GM18508 (cell line): ENCODE data around the gene ZBTB12.

ENCODE experiments used
- ATAC-seq: cut with Tn5 transposase; IDR thresholded peaks from one replicate; pipeline ENCODE4 v1.9.1; 2021; ENCODE audit warnings: moderate number of reproducible peaks; ENCODE audit not compliant: insufficient read depth, unreplicated experiment

The ZBTB12 gene

GRCh38 chr6:31898383-31899011, 3.4 kb downstream of the ZBTB12 start:
- no peak for ATAC-seq

GRCh38 chr6:31897612-31898382, 4.1 kb downstream of the ZBTB12 start, which contains the start of gene EHMT2:
Gene EHMT2 (minus strand): TSS chr6:31897698. CDS start chr6:31897677, 21 bp downstream.
- ATAC-seq, result no peak

DNA sequence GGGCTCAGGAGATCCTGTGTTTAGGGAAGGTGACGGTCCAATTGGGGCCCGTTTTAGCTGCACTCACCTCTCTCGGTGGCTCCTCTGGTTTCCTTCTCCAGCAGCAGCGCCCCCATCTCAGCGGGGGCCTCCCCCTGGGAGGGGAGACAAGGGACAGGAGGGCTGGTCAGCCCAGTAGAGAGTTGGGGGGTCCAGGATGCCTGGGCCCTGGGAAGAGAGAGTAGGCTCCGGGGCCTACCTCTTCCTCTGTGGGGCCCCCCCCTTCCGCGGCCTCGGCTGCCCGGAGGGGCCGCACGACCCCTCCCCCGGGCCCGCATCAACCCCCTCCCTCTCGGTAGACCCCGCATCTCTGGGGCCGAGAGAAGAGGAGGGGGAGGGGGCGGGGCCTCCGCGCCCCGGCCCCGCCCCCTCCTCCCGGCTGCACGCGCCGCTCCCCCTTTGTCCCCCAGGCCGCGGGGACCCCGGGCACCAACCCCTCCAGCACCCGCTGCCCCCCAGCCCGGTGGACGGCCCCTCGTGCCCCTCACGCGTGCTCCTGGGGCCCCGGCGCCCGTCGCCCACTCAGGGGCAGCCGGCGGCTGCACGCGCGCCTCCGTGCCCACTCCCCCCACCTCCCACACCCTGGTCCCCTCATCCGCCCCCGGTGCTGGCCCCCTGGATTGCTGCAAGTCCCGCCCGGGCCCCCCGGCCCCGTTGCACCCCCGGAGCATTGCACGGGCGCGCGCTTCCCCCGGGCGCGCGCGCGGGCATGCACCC, 4.9 kb downstream of the ZBTB12 start:
- no peak for ATAC-seq

DNA sequence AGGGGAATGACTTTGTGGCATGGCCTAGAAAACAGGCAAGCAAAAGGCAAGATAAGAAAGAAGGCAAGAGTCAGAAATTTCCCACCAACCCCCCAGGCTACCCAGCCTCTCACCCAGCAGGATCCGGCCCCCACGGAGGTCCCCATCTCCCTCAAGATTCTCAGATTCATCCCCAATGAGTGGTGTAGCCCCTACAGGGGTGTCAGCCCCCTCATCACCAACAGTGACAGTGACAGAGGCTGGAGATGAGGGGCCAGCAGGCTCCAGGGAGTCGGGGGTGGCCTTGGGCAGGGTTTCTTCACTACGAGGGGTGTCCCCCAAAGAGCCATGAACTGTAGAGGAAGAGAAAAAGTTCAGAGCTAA, 5.4 kb downstream of the ZBTB12 start:
- ATAC-seq, result no peak

- no peak for ATAC-seq
Observed at GRCh38 chr6:31892821-31893220, 9.1 kb downstream of the ZBTB12 start.

DNA sequence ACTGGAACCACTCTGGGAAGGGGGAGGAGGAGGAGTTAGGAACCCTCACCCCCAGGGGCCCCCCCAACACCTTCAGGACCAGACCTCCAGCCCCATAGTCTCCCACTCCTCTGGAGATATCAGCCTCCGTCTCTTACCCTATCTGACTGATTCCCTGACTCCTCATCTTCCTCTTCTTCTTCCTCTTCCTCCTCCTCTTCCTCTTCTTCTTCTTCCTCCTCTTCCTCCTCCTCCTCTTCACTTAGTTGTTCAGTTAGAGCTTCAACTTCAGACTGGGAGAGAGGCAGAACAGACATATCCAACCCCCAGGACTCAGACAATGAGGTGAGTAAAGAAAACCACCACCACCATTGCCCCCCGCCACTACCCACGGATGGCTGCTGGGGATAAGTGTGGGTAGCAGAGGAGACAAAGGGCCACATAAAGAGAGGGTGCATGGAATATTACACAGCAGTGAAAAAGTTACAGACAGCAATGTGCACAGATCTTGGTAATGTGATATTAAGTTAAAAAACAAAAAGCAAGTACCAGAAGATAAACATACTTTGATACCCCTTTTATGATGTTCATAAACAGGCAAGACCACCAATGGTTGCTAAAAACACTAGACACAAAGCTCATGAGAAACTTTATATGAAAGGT, 12.4 kb downstream of the ZBTB12 start:
- ATAC-seq, result no peak

- ATAC-seq, result no peak
Observed at GRCh38 chr6:31888276-31889258, 13.3 kb downstream of the ZBTB12 start.

- ATAC-seq, result no peak
Observed at GRCh38 chr6:31887173-31888007, 14.5 kb downstream of the ZBTB12 start.

DNA sequence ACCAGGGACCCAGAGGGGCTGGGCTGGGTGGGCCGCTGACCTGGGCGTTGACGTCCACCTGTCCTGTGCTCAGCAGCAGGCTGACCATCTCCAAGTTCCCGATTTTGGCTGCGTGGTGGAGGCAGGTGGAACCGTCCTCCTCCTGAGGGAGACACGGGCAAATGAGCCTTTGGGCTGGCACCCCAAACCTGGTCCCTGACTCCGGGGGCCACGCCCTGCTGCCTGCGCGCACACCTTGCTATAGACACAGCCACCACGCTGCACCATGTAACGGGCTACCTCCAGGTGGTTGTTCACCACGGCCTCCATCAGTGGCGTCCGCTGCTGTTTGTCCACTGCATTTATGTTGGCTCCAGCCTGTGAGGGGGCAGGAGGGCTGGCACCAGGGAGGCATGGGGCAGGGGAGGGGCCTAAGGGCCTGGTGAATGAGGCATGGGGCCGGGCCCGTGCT, 15.3 kb downstream of the ZBTB12 start:
- no peak for ATAC-seq

- ATAC-seq, result no peak
Observed at GRCh38 chr6:31884528-31885035, 17.3 kb downstream of the ZBTB12 start.

DNA sequence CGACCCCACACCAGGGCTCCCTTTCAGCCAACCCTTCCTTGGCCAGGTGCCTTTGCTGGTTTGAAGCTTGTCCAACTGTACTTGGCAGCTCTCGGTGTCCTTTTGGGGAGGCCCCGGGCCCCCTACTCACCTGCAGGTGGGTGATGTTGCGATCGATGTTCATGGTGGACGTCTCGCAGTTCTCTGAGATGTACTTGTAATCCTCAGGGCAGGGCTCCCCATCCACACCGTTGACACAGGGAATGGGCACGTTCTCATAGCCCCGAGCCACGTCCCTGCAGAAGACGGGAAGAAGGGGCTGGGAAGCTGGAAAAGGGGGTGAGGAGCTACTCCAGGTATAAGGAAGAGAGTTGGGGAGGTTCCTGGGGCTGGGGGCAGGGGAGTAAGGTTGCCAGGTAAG, 18.2 kb downstream of the ZBTB12 start:
- ATAC-seq, result no peak

DNA sequence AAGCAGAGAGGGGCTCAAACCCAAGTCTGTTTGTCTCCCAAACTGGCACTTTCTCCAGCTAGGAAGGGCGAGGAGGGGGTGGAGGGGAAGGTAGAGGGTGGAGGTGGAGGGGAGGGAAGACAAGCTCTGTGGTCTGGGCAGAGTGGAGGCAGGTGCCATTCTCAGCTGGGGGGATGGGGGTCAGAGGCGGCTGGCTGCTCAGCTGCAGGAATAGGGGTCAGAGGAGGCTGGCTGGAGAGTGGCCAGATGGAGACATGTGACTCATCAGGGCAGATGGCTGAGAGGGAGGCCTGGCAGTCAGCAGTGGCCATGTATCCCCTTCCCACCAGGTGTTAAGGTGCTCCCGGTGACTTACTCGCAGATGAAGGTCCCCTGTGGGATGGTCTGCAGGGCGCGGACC, 19.5 kb downstream of the ZBTB12 start:
- ATAC-seq, result no peak

DNA sequence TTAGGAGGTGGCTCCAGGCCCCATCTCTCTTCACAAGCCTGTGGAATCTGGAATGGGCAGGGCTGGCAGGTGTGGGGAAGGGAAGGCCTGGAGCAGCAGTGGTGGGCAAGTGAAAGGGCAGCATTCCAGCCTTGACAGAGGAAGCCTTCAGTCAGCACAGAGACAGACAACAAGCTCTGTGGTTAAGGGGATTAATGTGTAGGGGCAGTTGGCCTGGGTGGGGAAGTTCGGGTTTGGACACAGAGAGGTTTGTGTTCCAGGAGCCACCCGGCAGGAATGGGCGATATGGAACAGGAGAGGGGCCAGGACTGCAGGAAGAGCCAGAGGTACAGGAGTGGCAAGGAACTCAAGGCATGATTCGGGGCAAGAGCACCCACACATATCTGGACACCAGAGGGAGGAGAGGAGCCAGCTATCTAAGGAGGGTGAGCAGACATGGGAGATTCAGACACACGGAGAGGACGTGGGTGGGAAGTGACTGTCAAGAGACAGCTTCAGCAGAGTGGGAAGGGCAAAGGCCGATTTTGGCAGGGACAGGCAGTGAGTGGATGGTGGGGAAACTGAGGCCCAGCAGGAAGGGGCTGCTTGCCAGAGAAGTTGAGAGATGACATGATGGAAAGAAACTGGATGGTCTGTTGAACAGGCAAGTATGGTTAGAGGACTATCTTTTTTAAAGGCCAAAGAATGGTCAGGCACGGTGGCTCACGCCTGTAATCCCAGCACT, 20.6 kb downstream of the ZBTB12 start:
- no peak for ATAC-seq

- ATAC-seq, result no peak
Observed at GRCh38 chr6:31880616-31881015, 21.3 kb downstream of the ZBTB12 start.

GRCh38 chr6:31879901-31880300, 22.0 kb downstream of the ZBTB12 start:
- no peak for ATAC-seq

GRCh38 chr6:31879143-31879542, 22.7 kb downstream of the ZBTB12 start:
- ATAC-seq, result no peak

GRCh38 chr6:31878726-31879125, 23.2 kb downstream of the ZBTB12 start, which contains the start of gene SLC44A4:
Gene SLC44A4 (minus strand): TSS chr6:31878997. CDS start chr6:31878980, 17 bp downstream.
- ATAC-seq, result no peak

- no peak for ATAC-seq
Observed at GRCh38 chr6:31878222-31878621, 23.7 kb downstream of the ZBTB12 start.
